HG02763 (cell line): ENCODE data around the gene GUF1.

Source experiments
- ATAC-seq: cut with Tn5 transposase; IDR thresholded peaks from one replicate; pipeline ENCODE4 v1.9.1; 2021; ENCODE audit warnings: mild to moderate bottlenecking, moderate library complexity; ENCODE audit not compliant: unreplicated experiment

The GUF1 gene, protein sequence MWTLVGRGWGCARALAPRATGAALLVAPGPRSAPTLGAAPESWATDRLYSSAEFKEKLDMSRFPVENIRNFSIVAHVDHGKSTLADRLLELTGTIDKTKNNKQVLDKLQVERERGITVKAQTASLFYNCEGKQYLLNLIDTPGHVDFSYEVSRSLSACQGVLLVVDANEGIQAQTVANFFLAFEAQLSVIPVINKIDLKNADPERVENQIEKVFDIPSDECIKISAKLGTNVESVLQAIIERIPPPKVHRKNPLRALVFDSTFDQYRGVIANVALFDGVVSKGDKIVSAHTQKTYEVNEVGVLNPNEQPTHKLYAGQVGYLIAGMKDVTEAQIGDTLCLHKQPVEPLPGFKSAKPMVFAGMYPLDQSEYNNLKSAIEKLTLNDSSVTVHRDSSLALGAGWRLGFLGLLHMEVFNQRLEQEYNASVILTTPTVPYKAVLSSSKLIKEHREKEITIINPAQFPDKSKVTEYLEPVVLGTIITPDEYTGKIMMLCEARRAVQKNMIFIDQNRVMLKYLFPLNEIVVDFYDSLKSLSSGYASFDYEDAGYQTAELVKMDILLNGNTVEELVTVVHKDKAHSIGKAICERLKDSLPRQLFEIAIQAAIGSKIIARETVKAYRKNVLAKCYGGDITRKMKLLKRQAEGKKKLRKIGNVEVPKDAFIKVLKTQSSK

DNA sequence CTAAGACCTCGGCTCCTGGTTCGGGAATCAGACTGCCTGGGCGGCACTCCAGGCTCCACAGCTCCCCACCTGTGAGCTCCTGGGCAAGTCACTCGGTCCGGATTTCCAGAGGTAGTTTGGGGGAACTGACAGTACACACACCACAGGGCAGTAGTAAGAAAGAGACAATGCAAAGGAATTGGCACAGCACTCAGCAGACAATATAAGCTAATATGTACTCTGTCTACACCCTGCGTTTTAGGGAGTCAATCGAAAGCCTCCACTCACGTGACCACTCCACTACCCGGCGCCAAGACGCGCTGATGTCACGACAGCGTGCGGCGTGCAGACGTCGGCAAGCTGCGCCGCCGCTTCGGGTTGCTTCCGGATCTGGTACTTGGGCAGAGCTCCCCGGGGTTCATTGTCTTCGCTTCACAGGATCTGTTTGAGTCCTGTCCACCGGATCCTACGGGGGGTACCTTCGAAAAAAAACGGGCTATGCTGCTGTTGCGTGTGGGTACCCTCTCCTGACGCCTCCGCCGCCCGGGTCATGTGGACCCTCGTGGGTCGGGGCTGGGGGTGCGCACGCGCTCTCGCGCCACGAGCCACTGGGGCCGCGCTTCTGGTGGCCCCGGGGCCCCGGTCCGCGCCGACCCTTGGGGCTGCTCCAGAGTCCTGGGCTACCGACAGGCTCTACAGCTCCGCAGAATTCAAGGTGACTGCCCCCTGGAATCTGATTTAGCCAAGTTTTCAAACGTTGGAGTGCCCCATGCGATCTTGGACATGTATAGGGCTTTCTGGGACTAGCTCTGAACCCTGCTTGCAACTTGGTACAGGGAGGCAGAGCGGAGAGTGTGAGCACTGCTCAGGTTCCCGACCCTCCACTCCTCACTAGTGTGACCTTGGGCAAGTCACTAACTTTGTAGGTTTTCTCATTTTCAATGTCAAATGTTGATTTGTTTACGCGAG lies at the start of gene GUF1:
TSS of gene GUF1 (plus strand) at position 327 of the 948 bp plus-strand sequence. CDS start at position 530, 203 bp downstream.
- peak; percentile 98 for ATAC-seq

GRCh38 chr4:44629280-44629866 lies 48.8 kb upstream of the GUF1 start:
- peak; percentile 89 for ATAC-seq

DNA sequence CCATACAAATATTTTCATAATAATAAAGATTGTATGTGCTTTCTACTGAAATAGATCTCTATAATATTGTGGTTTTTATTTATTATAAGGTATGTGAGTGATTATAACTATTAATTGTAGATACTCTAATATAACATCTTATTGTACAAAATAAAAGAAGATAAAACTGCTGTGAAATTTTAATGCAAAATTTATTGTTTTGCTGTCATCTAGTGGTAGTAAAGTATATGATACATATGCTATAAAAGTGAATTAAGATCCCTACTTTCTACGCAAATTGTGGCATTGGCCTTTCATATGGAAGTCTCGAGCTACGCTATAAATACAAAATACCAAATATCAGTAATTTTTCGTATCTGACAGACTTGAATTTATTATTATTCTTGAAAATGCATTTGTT lies 46.1 kb upstream of the GUF1 start:
- no peak for ATAC-seq

DNA sequence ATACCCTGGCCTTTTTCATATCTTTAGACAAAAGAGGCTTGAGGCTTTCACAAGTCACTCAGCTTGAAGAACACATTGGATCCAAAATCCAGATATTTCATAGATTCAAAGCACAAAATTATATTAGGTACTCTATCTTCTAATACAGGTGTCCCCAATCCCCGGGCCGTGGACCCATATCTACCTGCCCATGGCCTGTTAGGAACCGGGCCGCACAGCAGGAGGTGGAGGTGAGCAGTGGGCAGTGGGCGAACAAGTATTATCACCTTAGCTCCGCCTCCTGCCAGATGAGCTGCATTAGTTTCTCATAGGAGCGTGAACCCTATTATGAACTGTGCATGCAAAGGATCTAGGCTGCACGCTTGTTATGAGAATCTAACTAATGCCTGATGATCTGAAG lies 45.5 kb upstream of the GUF1 start:
- no peak for ATAC-seq

DNA sequence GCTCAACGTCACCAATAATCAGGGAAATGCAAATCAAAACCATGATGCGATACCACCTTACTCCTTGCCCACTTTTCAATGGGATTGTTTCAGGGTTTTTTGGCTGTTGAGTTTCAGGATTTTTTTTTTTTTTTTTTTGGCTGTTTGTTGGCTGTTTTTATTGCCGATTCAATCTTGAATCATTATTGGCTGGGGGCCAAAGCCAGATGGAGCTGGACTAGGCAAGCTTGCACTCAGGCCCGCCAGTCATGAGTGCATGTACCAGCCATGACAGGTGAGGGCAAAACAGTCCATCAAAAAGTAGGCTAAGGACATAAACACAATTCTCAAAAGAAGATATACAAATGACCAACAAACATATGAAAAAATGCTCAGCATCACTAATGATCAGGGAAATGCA lies 40.1 kb upstream of the GUF1 start:
- ATAC-seq = no peak

DNA sequence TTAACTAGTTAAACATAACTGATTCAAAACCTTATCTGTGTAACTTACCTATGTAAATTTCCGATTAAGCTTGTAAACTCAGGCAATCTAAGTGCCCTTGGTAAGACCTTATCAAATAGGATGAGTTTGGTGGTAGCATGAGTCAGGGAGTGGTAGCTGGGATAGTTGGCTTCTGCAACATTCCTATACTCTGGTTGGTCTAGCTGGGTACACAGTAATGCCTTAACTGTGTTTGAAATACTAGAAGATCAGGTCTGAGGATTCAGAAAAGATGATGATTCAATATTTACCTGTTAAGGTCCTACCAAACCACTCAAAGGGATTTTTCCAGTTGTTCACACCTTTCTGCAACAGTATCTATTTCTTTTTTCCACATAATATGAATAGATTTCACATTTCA lies 32.1 kb upstream of the GUF1 start:
- no peak for ATAC-seq

DNA sequence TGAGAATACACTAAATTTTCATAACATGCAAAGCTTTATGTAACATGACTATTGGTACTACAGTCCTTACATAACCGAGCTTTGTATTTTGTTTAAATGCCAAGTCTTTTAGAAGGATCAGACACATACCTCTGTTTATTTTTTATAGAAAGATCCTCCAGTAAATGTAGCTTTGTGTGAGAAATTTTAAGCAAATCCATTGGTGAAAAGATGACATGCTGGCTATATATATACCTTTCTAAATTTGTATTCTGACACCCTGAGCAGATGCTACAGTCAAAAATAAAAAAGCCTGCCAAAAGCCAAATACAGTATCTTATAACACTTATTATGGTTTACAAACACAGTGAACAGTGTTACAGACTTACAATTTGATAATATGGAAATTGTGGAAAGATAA lies 26.8 kb upstream of the GUF1 start, which contains the start of gene YIPF7:
TSS of gene YIPF7 (minus strand) at position 201 of the 400 bp plus-strand sequence. CDS start 1,525 bp downstream, outside the sequence.
- ATAC-seq = no peak

GRCh38 chr4:44652002-44652401 lies 26.2 kb upstream of the GUF1 start:
- ATAC-seq = no peak

GRCh38 chr4:44660396-44660795 lies 17.8 kb upstream of the GUF1 start:
- ATAC-seq = no peak

GRCh38 chr4:44661940-44662622 lies 16.1 kb upstream of the GUF1 start:
- no peak for ATAC-seq

DNA sequence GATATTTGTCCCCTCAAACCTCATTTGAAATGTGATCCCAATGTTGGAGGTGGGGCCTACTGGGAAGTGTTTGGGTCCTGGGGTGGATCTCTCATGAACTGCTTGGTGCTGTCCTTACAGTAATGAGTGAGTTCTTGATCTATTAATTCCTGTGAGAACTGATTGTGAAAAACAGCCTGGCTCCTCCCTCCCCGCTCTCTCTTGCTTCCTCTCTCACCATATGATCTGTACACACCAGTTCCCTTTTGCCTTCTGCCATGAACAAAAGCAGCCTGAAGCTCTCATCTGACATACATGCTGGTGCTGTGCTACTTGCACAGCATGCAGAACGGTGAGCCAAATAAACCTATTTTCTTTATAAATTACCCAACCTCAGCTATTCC lies 15.6 kb upstream of the GUF1 start:
- no peak for ATAC-seq

GRCh38 chr4:44663539-44664263 lies 14.5 kb upstream of the GUF1 start:
- ATAC-seq = no peak

- no peak for ATAC-seq
Measured at GRCh38 chr4:44668526-44668925, 9.7 kb upstream of the GUF1 start.

DNA sequence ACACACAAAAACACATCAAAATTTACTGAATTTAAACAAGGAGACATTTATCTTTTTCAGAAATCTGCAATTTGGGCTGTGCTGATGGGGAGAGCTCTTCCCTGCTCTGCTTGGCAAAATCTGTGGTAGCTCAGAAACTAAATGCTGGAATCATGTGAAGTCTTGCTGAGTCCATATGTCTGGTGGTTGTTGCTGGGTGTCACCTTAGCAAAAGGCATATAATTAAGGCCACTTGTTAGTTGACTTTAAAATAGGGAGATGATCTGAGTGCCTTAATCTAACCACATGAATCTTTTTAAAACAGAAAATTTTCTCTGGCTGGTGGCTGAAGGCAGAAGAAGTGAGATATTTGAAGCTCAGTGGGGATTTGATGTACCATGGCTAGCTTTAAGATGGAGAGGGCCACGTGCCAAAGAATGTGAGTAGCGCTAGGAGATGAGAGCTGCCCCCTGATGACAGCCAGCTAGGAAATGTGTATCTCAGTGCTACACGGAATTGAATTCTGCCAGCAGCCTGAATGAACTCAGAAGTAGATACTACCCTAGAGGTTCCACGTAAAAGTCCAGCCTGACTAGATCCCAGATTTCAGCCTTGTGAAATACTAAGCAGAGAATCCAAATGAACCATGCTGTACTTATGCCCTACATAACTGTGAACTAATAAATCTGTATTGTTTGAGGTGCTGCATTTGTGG lies 7.6 kb upstream of the GUF1 start:
- ATAC-seq = no peak

DNA sequence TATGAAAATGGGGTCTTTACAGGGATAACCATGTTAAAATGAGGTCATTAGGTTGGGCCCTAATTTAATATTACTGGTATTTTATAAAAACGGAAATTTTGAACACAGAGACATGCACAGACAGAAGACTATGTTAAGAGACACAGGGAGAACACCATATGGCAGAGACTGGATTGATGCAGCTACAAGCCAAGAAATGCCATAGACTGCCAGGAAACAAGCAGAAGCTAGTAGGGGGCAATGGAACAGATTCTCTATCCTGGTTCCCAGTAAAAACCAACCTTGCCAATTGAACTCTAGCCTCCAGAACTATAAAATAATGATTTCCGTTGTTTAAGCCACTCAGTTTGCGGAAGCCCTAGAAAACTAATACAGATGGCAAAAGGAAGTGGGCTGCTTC lies 6.6 kb upstream of the GUF1 start:
- no peak for ATAC-seq

DNA sequence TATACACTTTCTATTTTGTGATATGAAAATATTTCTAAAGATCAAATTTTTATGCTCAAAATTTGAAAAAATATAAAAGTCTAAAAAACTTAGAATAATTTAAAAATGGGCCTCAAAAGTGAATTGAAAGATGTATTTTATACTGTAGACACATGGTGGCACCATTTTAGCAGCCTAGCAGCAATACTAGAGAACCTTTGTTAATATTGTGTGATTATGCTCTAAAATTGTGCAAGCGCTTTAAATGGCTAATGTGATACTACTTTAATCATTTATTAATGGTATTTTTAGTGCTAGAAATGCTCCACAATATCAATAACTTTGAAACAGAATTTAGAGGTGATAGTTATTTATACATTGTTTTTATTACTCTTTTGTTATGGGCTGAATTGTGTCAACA lies 3.7 kb upstream of the GUF1 start:
- ATAC-seq = no peak

GRCh38 chr4:44675366-44675765 lies 2.9 kb upstream of the GUF1 start:
- no peak for ATAC-seq

- no peak for ATAC-seq
Measured at GRCh38 chr4:44679060-44679459, 840 bp downstream of the GUF1 start.

DNA sequence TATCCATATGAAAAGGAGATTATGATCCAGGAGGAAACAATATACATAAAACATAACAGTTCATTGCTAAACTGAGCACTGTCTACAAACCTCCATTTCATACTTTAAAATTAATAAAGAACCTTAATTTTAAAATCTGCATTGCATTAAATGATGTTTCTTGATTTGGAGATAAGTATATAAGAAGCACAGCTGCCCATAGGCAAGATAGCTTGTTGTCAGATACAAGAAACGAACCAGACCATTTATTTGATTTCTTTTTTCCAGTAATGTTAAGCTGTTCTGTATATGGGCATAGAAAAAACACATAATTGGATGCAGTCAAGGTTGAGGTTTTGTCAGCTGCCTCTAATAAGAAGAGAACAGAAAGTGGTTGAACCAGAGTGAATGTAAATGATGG lies 6.4 kb downstream of the GUF1 start:
- ATAC-seq = no peak
